GM13977 (cell line): ENCODE measurements around the gene ACADSB.

ENCODE experiments used
- DNase-seq: peaks from one replicate; pipeline ENCODE4 v3.0.0; 2012; ENCODE audit warnings: low spot score
- in situ Hi-C: fragments of 300-500 bp; cut with MboI; formaldehyde crosslinking; loops from one replicate; pipeline ENCODE4 v1.12.0; 2022; ENCODE audit warnings: low sequenced_read_pairs, low pct_unique_long_range_greater_than_20kb, mixed read lengths, inconsistent platforms; ENCODE audit not compliant: unreplicated experiment
- TF ChIP-seq, protein P1 (sequence below): IDR thresholded peaks from 2 replicates; pipeline ENCODE4 v1.5.1; 2012; ENCODE audit warnings: mild to moderate bottlenecking, control low read depth; ENCODE audit not compliant: insufficient read depth; ENCODE audit errors: extremely low read depth, missing control alignments

Gene ACADSB

GRCh38 chr10:123092635-123093414, 84.0 kb downstream of the ACADSB start:
- in situ Hi-C loops: no loop called here
- DNase-seq: no peak
- TF ChIP-seq, protein P1, sequence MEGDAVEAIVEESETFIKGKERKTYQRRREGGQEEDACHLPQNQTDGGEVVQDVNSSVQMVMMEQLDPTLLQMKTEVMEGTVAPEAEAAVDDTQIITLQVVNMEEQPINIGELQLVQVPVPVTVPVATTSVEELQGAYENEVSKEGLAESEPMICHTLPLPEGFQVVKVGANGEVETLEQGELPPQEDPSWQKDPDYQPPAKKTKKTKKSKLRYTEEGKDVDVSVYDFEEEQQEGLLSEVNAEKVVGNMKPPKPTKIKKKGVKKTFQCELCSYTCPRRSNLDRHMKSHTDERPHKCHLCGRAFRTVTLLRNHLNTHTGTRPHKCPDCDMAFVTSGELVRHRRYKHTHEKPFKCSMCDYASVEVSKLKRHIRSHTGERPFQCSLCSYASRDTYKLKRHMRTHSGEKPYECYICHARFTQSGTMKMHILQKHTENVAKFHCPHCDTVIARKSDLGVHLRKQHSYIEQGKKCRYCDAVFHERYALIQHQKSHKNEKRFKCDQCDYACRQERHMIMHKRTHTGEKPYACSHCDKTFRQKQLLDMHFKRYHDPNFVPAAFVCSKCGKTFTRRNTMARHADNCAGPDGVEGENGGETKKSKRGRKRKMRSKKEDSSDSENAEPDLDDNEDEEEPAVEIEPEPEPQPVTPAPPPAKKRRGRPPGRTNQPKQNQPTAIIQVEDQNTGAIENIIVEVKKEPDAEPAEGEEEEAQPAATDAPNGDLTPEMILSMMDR: no peak

DNA sequence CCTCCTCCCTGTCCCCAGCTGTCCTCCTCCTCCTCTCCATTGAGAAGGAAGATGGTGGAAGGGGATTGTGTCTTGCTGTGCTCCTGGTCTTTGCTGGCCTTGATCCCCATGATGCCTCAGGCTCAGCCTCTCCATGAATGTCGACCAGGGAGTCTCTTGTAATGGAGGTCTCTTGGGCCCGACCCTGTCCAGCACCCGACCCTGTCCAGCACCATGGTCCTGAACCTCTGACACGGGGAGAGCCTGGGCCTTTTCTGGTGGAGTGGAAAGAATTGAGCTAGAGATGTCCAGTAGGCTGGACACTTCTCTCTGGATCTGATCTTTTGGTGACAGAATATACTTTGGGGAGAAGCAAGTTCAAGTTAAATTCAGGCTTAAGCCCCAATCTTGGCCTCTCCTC, 84.7 kb downstream of the ACADSB start:
- in situ Hi-C loops: no loop called here
- no peak for DNase-seq
- TF ChIP-seq, protein P1: no peak

- DNase-seq: no peak
- TF ChIP-seq, protein P1: no peak
- in situ Hi-C loops: no loop called here
Observed at GRCh38 chr10:123096452-123096851, 87.6 kb downstream of the ACADSB start.

DNA sequence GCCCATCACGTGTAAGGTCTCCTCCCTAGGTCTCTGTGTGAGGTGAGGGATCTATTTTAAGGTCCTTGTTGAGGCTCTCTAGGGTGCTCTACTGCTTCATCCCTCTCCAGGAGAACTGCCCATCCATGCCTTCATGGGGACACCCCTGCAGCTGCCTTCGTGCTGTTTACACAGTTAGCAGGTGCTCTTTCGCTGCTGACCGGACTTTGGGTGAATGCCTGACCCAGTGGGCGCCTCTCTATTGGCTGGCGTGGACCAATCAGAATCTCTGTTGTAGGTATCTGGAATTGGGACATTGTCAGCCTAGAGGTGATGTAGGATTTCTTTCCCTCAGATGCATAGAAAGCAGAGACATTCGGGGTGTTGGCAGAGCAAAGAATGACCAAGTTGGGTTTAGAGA, 88.2 kb downstream of the ACADSB start:
- TF ChIP-seq, protein P1: no peak
- no peak for DNase-seq
- in situ Hi-C loops: no loop called here

DNA sequence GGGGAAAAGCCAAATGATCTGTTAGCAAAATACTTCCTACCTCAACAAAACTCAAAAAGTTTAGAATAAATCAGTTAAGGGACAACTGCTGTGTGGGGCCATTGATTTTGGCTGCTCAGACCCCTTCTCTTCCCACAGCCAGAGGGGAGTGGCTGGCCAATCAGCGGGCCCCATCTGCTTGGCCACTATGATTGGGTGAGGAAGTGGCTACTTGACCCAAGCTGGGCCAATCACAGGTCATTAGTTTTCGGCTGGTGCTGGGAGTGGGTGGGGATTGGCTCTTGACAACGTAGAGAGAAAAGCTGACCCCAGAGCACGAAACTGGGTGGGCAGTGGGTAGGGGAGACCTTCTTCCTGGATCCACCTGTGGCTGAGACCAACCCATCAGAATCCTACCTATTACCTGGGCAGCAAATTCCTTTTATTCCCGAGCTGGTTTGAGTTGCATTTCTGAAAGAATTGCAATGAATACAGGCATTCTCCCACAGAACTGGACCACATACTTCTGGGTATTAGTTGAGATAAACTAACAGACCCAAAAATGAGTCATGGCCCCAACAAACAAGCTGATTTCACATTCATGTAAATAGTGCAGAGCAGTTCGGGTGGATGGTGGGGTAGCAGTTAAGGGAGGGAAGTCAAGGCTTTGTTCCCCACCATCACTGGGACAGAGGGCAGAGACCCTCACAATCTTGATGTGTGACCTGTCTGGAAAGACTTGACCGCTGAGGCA, 91.4 kb downstream of the ACADSB start:
- TF ChIP-seq, protein P1: no peak
- DNase-seq: no peak
- in situ Hi-C loops: loop anchor here (25.0 kb wide), 1 partner anchor 862 kb away; no protein-coding TSS in a partner anchor

DNA sequence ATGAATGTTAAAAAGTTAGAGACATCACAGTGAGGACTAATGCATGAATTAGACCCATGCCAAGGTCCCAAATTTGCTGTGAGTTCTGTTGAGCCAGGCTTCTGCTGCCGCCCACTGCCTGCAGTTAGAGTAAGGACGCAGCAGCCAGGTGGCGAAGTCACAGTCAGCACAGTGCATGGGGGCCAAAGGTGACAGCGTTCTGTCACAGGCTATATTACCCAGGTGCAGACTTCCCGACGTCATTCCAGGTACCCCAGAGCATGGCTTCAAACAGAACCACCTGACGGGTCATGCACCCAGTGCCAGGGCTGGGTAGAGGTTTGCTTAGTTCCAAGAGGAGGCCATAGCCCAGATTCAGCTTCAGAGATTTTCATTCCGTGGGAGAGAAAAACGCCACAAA, 93.1 kb downstream of the ACADSB start:
- DNase-seq: no peak
- in situ Hi-C loops: loop anchor here (25.0 kb wide), 1 partner anchor 860 kb away; no protein-coding TSS in a partner anchor
- TF ChIP-seq, protein P1: no peak
